ENCODE data around the gene STX1B. TPM values are rescaled to one million over a fixed set of nuclear protein-coding genes. Genes with fewer than 3 reads are reported as not detected.
A peak's percentile ranks its signal among the peaks of the same experiment; 100 is the strongest.

STX1B gene
- total RNA-seq, 1 experiment from 2014 or later = 1.3 TPM

GRCh38 chr16:30997725-30998711 lies 12.4 kb downstream of the STX1B start:
- no peak overlapping the region for H3K27ac Mint-ChIP-seq (ENCODE audit: unreplicated experiment)
- H3K4me3 Mint-ChIP-seq (ENCODE audit: low read depth, unreplicated experiment) = peak overlapping the region; percentile 74
- H3K36me3 Mint-ChIP-seq (ENCODE audit: insufficient read depth, unreplicated experiment) = peaks cover 16% of the 10 kb centered on the region
- BruUV-seq (replicated peaks) = no TSS peak
- H3K4me1 Mint-ChIP-seq (ENCODE audit: low read depth, unreplicated experiment) = peaks cover 20% of the 10 kb centered on the region
- TF ChIP-seq CTCF (IDR thresholded peaks at IDR 0.05; ENCODE audit: unreplicated experiment) = no peak
- peak; percentile 47 for DNase-seq
- intact Hi-C loops (cut with micrococcal nuclease; ENCODE audit: unreplicated experiment) = no loop called here
- H3K9me3 Mint-ChIP-seq (ENCODE audit: low read depth, unreplicated experiment) = no peaks in the 10 kb centered on the region
- CTCF ChIA-PET = interaction anchor here (0.6 to 1.1 kb wide), 4 partner anchors 12 to 201 kb away, joined by 3 to 4 read pairs (median 3); partner anchors contain the start of genes HSD3B7, ZNF646 and ZNF668
- H3K27me3 Mint-ChIP-seq (ENCODE audit: unreplicated experiment) = peaks cover 23% of the 10 kb centered on the region

- CTCF ChIA-PET = interaction anchor here (0.7 to 1.0 kb wide), 3 partner anchors 11 to 147 kb away, joined by 3 to 4 read pairs (median 4); partner anchors contain the start of genes ZNF646 and ZNF668
- TF ChIP-seq CTCF (IDR thresholded peaks at IDR 0.05; ENCODE audit: unreplicated experiment) = no peak
- BruUV-seq (replicated peaks) = no TSS peak
- peak overlapping the region; percentile 74 for H3K4me3 Mint-ChIP-seq (ENCODE audit: low read depth, unreplicated experiment)
- peaks cover 16% of the 10 kb centered on the region for H3K36me3 Mint-ChIP-seq (ENCODE audit: insufficient read depth, unreplicated experiment)
- peak overlapping the region; percentile 11 for H3K27ac Mint-ChIP-seq (ENCODE audit: unreplicated experiment)
- H3K4me1 Mint-ChIP-seq (ENCODE audit: low read depth, unreplicated experiment) = peaks cover 20% of the 10 kb centered on the region
- peak; percentile 79 for DNase-seq
- peaks cover 15% of the 10 kb centered on the region for H3K27me3 Mint-ChIP-seq (ENCODE audit: unreplicated experiment)
- H3K9me3 Mint-ChIP-seq (ENCODE audit: low read depth, unreplicated experiment) = no peaks in the 10 kb centered on the region
- intact Hi-C loops (cut with micrococcal nuclease; ENCODE audit: unreplicated experiment) = no loop called here
These were observed 13.3 kb downstream of the STX1B start for GRCh38 chr16:30996985-30997724.

- no peak for TF ChIP-seq CTCF (IDR thresholded peaks at IDR 0.05; ENCODE audit: unreplicated experiment)
- H3K4me1 Mint-ChIP-seq (ENCODE audit: low read depth, unreplicated experiment) = peaks cover 20% of the 10 kb centered on the region
- H3K36me3 Mint-ChIP-seq (ENCODE audit: insufficient read depth, unreplicated experiment) = peaks cover 16% of the 10 kb centered on the region
- intact Hi-C loops (cut with micrococcal nuclease; ENCODE audit: unreplicated experiment) = no loop called here
- CTCF ChIA-PET = interaction anchor here (0.7 to 1.0 kb wide), 2 partner anchors 78 to 147 kb away, joined by 4 read pairs; partner anchors contain the start of genes ZNF646 and ZNF668
- peaks cover 8% of the 10 kb centered on the region for H3K27me3 Mint-ChIP-seq (ENCODE audit: unreplicated experiment)
- H3K27ac Mint-ChIP-seq (ENCODE audit: unreplicated experiment) = peak overlapping the region; percentile 11
- H3K4me3 Mint-ChIP-seq (ENCODE audit: low read depth, unreplicated experiment) = peak overlapping the region; percentile 74
- DNase-seq = no peak
- no peaks in the 10 kb centered on the region for H3K9me3 Mint-ChIP-seq (ENCODE audit: low read depth, unreplicated experiment)
- BruUV-seq (replicated peaks) = TSS peak; percentile 77
These were observed 14.0 kb downstream of the STX1B start for GRCh38 chr16:30996324-30996984.

- H3K9me3 Mint-ChIP-seq (ENCODE audit: low read depth, unreplicated experiment) = no peaks in the 10 kb centered on the region
- no peak for DNase-seq
- peaks cover 2% of the 10 kb centered on the region for H3K27me3 Mint-ChIP-seq (ENCODE audit: unreplicated experiment)
- H3K36me3 Mint-ChIP-seq (ENCODE audit: insufficient read depth, unreplicated experiment) = peaks cover 16% of the 10 kb centered on the region
- no TSS peak for BruUV-seq (replicated peaks)
- H3K27ac Mint-ChIP-seq (ENCODE audit: unreplicated experiment) = peak overlapping the region; percentile 11
- intact Hi-C loops (cut with micrococcal nuclease; ENCODE audit: unreplicated experiment) = no loop called here
- TF ChIP-seq CTCF (IDR thresholded peaks at IDR 0.05; ENCODE audit: unreplicated experiment) = no peak
- peaks cover 20% of the 10 kb centered on the region for H3K4me1 Mint-ChIP-seq (ENCODE audit: low read depth, unreplicated experiment)
- peak overlapping the region; percentile 74 for H3K4me3 Mint-ChIP-seq (ENCODE audit: low read depth, unreplicated experiment)
- CTCF ChIA-PET = no interaction called here
These were observed 14.5 kb downstream of the STX1B start for GRCh38 chr16:30995927-30996323.
